WTC11 (cell line): ENCODE measurements around the gene FOXD4.
"Not testable (repeated sequence)": the region's sequence is repeated elsewhere in the genome, so short reads cannot be mapped to it uniquely, and the experiment has no call there.

ENCODE experiments used
- ATF1 ChIP-seq: sonication (generic); formaldehyde crosslinking; IDR thresholded peaks from 2 replicates; pipeline ENCODE4 v1.8.1; 2023; ENCODE audit warnings: mild to moderate bottlenecking, moderate library complexity, missing genetic modification reagents
- ATF3 ChIP-seq: sonication (generic); formaldehyde crosslinking; conservative IDR thresholded peaks from 2 replicates; pipeline ENCODE4 v1.8.1; 2022; ENCODE audit warnings: mild to moderate bottlenecking, missing genetic modification reagents
- JUN ChIP-seq: sonication (generic); formaldehyde crosslinking; IDR thresholded peaks from 2 replicates; pipeline ENCODE4 v1.8.0; 2023; ENCODE audit warnings: mild to moderate bottlenecking, missing genetic modification reagents
- NFYB ChIP-seq: sonication (generic); formaldehyde crosslinking; conservative IDR thresholded peaks from 2 replicates; pipeline ENCODE4 v1.8.0; 2022; ENCODE audit warnings: low read depth, missing genetic modification reagents
- NR2C2 ChIP-seq: sonication (generic); formaldehyde crosslinking; IDR thresholded peaks from 2 replicates; pipeline ENCODE4 v1.8.0; 2022; ENCODE audit warnings: mild to moderate bottlenecking, missing genetic modification reagents
- ZNF263 ChIP-seq: sonication (generic); formaldehyde crosslinking; IDR thresholded peaks from 2 replicates; pipeline ENCODE4 v1.8.1; 2022; ENCODE audit warnings: low read depth, mild to moderate bottlenecking, moderate library complexity, missing genetic modification reagents
- ZNF281 ChIP-seq: sonication (generic); formaldehyde crosslinking; IDR thresholded peaks from 2 replicates; pipeline ENCODE4 v1.8.0; 2023; ENCODE audit warnings: mild to moderate bottlenecking, missing genetic modification reagents
- ZNF317 ChIP-seq: sonication (generic); formaldehyde crosslinking; IDR thresholded peaks from 2 replicates; pipeline ENCODE4 v1.8.1; 2023; ENCODE audit warnings: low read depth, mild to moderate bottlenecking, moderate library complexity, missing genetic modification reagents, borderline replicate concordance
- ZNF416 ChIP-seq: fragments of 250-450 bp; sonication (Bioruptor Pico); IDR thresholded peaks from 2 replicates; pipeline ENCODE4 v1.9.0; 2021; ENCODE audit warnings: mild to moderate bottlenecking, inconsistent platforms
- TF ChIP-seq, protein P1 (sequence below): fragments of 200-600 bp; IDR thresholded peaks from 2 replicates; pipeline ENCODE4 v1.8.0; 2022; ENCODE audit warnings: antibody characterized with exemption

DNA sequence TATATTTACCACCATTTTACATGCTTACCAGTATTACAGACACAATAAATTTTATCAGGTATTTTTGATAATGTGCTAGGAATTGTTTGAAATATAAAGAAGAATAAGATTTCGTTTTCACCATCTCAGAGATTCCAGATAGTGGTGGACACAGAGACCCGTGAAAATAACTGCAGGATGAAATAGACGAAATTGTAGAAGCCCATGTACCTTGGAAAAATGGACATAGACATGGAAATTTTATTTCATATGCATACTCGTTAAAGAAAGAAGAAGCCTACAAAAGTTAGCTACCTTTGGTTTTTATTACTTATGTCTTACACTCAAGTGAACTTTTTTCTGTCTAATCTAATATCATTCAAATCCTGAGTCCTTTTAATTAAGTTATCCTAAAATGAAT, 7.5 kb downstream of the FOXD4 start:
- TF ChIP-seq NR2C2 (CRISPR knock-in tag); NFYB; ZNF416; ATF1 (CRISPR knock-in tag); ZNF317 (CRISPR knock-in tag); ATF3; JUN (CRISPR knock-in tag); ZNF281 (CRISPR knock-in tag); ZNF263 (CRISPR knock-in tag): not testable (repeated sequence)
- TF ChIP-seq, protein P1, sequence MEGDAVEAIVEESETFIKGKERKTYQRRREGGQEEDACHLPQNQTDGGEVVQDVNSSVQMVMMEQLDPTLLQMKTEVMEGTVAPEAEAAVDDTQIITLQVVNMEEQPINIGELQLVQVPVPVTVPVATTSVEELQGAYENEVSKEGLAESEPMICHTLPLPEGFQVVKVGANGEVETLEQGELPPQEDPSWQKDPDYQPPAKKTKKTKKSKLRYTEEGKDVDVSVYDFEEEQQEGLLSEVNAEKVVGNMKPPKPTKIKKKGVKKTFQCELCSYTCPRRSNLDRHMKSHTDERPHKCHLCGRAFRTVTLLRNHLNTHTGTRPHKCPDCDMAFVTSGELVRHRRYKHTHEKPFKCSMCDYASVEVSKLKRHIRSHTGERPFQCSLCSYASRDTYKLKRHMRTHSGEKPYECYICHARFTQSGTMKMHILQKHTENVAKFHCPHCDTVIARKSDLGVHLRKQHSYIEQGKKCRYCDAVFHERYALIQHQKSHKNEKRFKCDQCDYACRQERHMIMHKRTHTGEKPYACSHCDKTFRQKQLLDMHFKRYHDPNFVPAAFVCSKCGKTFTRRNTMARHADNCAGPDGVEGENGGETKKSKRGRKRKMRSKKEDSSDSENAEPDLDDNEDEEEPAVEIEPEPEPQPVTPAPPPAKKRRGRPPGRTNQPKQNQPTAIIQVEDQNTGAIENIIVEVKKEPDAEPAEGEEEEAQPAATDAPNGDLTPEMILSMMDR = not testable (repeated sequence)
